Lower lobe of right lung (tissue), 2 donors: ENCODE results near the gene NXN. TPM values are rescaled to one million over a fixed set of nuclear protein-coding genes. Genes with fewer than 3 reads are reported as not detected.

Source experiments
- ATAC-seq, 2 donors: fragments of 200-7000 bp; cut with Tn5 transposase; one replicate each; pipeline ENCODE4 v1.9.1; 2020 to 2022; ENCODE audit warnings: mild to moderate bottlenecking in 2 of 2, moderate library complexity in 2 of 2
- DNase-seq: peaks from one replicate; pipeline ENCODE4 v3.0.0-alpha.2; 2020
- H3K27ac ChIP-seq: fragments of 200-600 bp; one replicate; pipeline ENCODE4 v1.8.0; 2022
- H3K27me3 ChIP-seq: fragments of 200-600 bp; one replicate; pipeline ENCODE4 v1.8.0; 2022; ENCODE audit warnings: low read depth
- H3K36me3 ChIP-seq: fragments of 200-600 bp; one replicate; pipeline ENCODE4 v1.8.0; 2022; ENCODE audit warnings: mild to moderate bottlenecking
- H3K4me1 ChIP-seq: fragments of 200-600 bp; one replicate; pipeline ENCODE4 v1.8.0; 2022
- H3K4me3 ChIP-seq: fragments of 200-600 bp; one replicate; pipeline ENCODE4 v1.8.0; 2022; ENCODE audit warnings: mild to moderate bottlenecking
- H3K9me3 ChIP-seq: fragments of 200-600 bp; one replicate; pipeline ENCODE4 v1.8.0; 2022
- CTCF ChIP-seq: fragments of 200-600 bp; IDR thresholded peaks from one replicate; pipeline ENCODE4 v1.8.0; 2022; ENCODE audit warnings: antibody characterized with exemption, mild to moderate bottlenecking
- intact Hi-C: fragments of 100-400 bp; cut with DNase I; formaldehyde crosslinking; loops from one replicate; pipeline ENCODE4 v1.11.0; 2022
- total RNA-seq: library from RNA; stranded (reverse); fragmentation: NEBNext Ultra II Directional; extraction: Animal tissue kit (Norgen Biotek cat#: 25700); gene quantifications from one replicate; pipeline ENCODE4 v1.2.1, GENCODE V29; 2021
- donor health status: DM: no; HTN: yes; CAD: no; lungs with severe emphysema.

NXN gene
- total RNA-seq, 1 donor from 2014 or later = 42.6 TPM

GRCh38 chr17:774313-774584 is 205.3 kb downstream of the NXN start:
- Histone ChIP-seq H3K4me3 (no peak overlapping the region), H3K4me1 (no peaks in the 10 kb centered on the region), H3K9me3 (no peaks in the 10 kb centered on the region), H3K36me3 (peaks cover 92% of the 10 kb centered on the region), H3K27ac (no peak overlapping the region), H3K27me3 (no peaks in the 10 kb centered on the region)
- no peak for TF ChIP-seq CTCF
- ATAC-seq (no peak), DNase-seq (no peak)
- intact Hi-C loops = no loop called here

GRCh38 chr17:773467-774312 is 205.9 kb downstream of the NXN start:
- no peak for ATAC-seq
- Histone ChIP-seq H3K4me1 (no peaks in the 10 kb centered on the region), H3K36me3 (peaks cover 95% of the 10 kb centered on the region), H3K27ac (no peak overlapping the region), H3K9me3 (no peaks in the 10 kb centered on the region), H3K4me3 (no peak overlapping the region), H3K27me3 (no peaks in the 10 kb centered on the region)
- intact Hi-C loops = no loop called here
- TF ChIP-seq CTCF = no peak
- DNase-seq = no peak

GRCh38 chr17:773016-773415 is 206.6 kb downstream of the NXN start:
- H3K27ac ChIP-seq = no peak overlapping the region
- H3K9me3 ChIP-seq = no peaks in the 10 kb centered on the region
- intact Hi-C loops = no loop called here
- peaks cover 89% of the 10 kb centered on the region for H3K36me3 ChIP-seq
- no peak for ATAC-seq
- TF ChIP-seq CTCF = no peak
- no peak overlapping the region for H3K4me3 ChIP-seq
- no peak for DNase-seq
- H3K27me3 ChIP-seq = no peaks in the 10 kb centered on the region
- H3K4me1 ChIP-seq = no peaks in the 10 kb centered on the region

- peak; percentile 65 to 92 for ATAC-seq
- Histone ChIP-seq H3K4me3 (no peak overlapping the region), H3K27me3 (no peaks in the 10 kb centered on the region), H3K4me1 (peaks cover 4% of the 10 kb centered on the region), H3K9me3 (no peaks in the 10 kb centered on the region), H3K36me3 (peaks cover 85% of the 10 kb centered on the region), H3K27ac (no peak overlapping the region)
- intact Hi-C loops = no loop called here
- DNase-seq = no peak
- no peak for TF ChIP-seq CTCF
Measured at GRCh38 chr17:767076-767475, 212.5 kb downstream of the NXN start.

GRCh38 chr17:760371-760770 is 219.2 kb downstream of the NXN start:
- no peak for DNase-seq
- Histone ChIP-seq H3K27me3 (no peaks in the 10 kb centered on the region), H3K27ac (no peak overlapping the region), H3K4me3 (no peak overlapping the region), H3K4me1 (no peaks in the 10 kb centered on the region), H3K9me3 (no peaks in the 10 kb centered on the region), H3K36me3 (peaks cover 83% of the 10 kb centered on the region)
- no peak for ATAC-seq
- intact Hi-C loops = no loop called here
- TF ChIP-seq CTCF = no peak
